Stimulated activated CD8-positive, alpha-beta memory T cell treated with anti-CD3 and anti-CD28 coated beads, Interleukin-15, amount 100 ng/mL, for 24 hours (primary cell): ENCODE data around the gene DDOST.

Experiments
- DNase-seq: peaks from one replicate; pipeline ENCODE4 v3.0.0-alpha.2; 2020; ENCODE audit warnings: low read depth

The DDOST gene

GRCh38 chr1:20661207-20662109, at the start of gene DDOST:
TSS of gene DDOST (minus strand) at chr1:20661369. CDS start at chr1:20661350, 19 bp downstream.
- DNase-seq = peak; percentile 74

- DNase-seq = no peak
These were observed 49.5 kb upstream of the DDOST start for GRCh38 chr1:20710469-20711284.

GRCh38 chr1:20709868-20710267, 48.7 kb upstream of the DDOST start:
- DNase-seq = no peak

GRCh38 chr1:20708891-20709290, 47.7 kb upstream of the DDOST start:
- DNase-seq = no peak

- no peak for DNase-seq
These were observed 46.9 kb upstream of the DDOST start for GRCh38 chr1:20708057-20708456.

- DNase-seq = no peak
These were observed 45.7 kb upstream of the DDOST start for GRCh38 chr1:20706841-20707240.

GRCh38 chr1:20705203-20705755, 44.1 kb upstream of the DDOST start:
- DNase-seq = no peak

GRCh38 chr1:20704390-20705202, 43.4 kb upstream of the DDOST start:
- no peak for DNase-seq

- no peak for DNase-seq
These were observed 42.1 kb upstream of the DDOST start for GRCh38 chr1:20703124-20703756.

- no peak for DNase-seq
These were observed 41.2 kb upstream of the DDOST start for GRCh38 chr1:20702416-20702815.

GRCh38 chr1:20701847-20702246, 40.7 kb upstream of the DDOST start:
- no peak for DNase-seq

- no peak for DNase-seq
These were observed 40.3 kb upstream of the DDOST start for GRCh38 chr1:20701446-20701845.

- no peak for DNase-seq
These were observed 39.6 kb upstream of the DDOST start for GRCh38 chr1:20700636-20701215.

- DNase-seq = no peak
These were observed 38.4 kb upstream of the DDOST start for GRCh38 chr1:20699558-20699957.

- no peak for DNase-seq
These were observed 37.2 kb upstream of the DDOST start for GRCh38 chr1:20698195-20698910.

GRCh38 chr1:20697563-20697962, 36.4 kb upstream of the DDOST start:
- DNase-seq = no peak

- DNase-seq = peak; percentile 59
These were observed 35.5 kb upstream of the DDOST start for GRCh38 chr1:20696397-20697333.

- DNase-seq = no peak
These were observed 34.3 kb upstream of the DDOST start for GRCh38 chr1:20695515-20695914.

GRCh38 chr1:20693623-20694022, 32.5 kb upstream of the DDOST start:
- no peak for DNase-seq
